HepG2 (cell line): ENCODE measurements around the gene RPL36AL. TPM values are rescaled to one million over a fixed set of nuclear protein-coding genes. Genes with fewer than 3 reads are reported as not detected.

ENCODE experiments used
- CENPT ChIP-seq: sonication (generic); formaldehyde crosslinking; IDR thresholded peaks from 2 replicates; pipeline ENCODE4 v1.8.0; 2022; ENCODE audit warnings: low read depth, mild to moderate bottlenecking, moderate library complexity, missing genetic modification reagents
- HMGXB3 ChIP-seq: sonication (generic); formaldehyde crosslinking; IDR thresholded peaks from 2 replicates; pipeline ENCODE4 v1.4.0; 2020; ENCODE audit warnings: missing genetic modification reagents, borderline replicate concordance
- IRF2 ChIP-seq: IDR thresholded peaks from 2 replicates; pipeline ENCODE4 v1.6.1; 2018; ENCODE audit warnings: missing genetic modification reagents, missing compliant biosample characterization
- NFYC ChIP-seq: IDR thresholded peaks from 2 replicates; pipeline ENCODE4 v1.6.1; 2016; ENCODE audit warnings: missing genetic modification reagents, missing compliant biosample characterization
- STAT5B ChIP-seq: sonication (generic); formaldehyde crosslinking; IDR thresholded peaks from 2 replicates; pipeline ENCODE4 v1.4.0; 2020; ENCODE audit warnings: missing genetic modification reagents
- TOPORS ChIP-seq: sonication (generic); formaldehyde crosslinking; IDR thresholded peaks from 2 replicates; pipeline ENCODE4 v1.8.0; 2023; ENCODE audit warnings: mild to moderate bottlenecking, missing genetic modification reagents
- ZHX2 ChIP-seq, 2 experiments: sonication (generic) in 1 of 2; formaldehyde crosslinking in 1 of 2; IDR thresholded peaks; 2 replicates each; pipeline versions ENCODE4 v1.6.1 to v1.9.0; 2014 to 2022; ENCODE audit warnings: antibody characterized with exemption in 1 of 2, borderline replicate concordance in 1 of 2, inconsistent platforms in 1 of 2, low read depth in 1 of 2, missing genetic modification reagents in 1 of 2
- ZNF234 ChIP-seq: sonication (generic); formaldehyde crosslinking; conservative IDR thresholded peaks from 2 replicates; pipeline ENCODE4 v1.5.1; 2020; ENCODE audit warnings: mild to moderate bottlenecking, missing genetic modification reagents
- ZNF660 ChIP-seq: sonication (generic); formaldehyde crosslinking; IDR thresholded peaks from 2 replicates; pipeline ENCODE4 v1.5.1; 2020; ENCODE audit warnings: mild to moderate bottlenecking, low read depth, missing genetic modification reagents, borderline replicate concordance
- ZNF788 ChIP-seq: sonication (generic); formaldehyde crosslinking; IDR thresholded peaks from 2 replicates; pipeline ENCODE4 v1.5.0; 2020; ENCODE audit warnings: mild to moderate bottlenecking, missing genetic modification reagents, borderline replicate concordance
- ZNF850 ChIP-seq: sonication (generic); formaldehyde crosslinking; conservative IDR thresholded peaks from 2 replicates; pipeline ENCODE4 v1.9.0; 2021; ENCODE audit warnings: mild to moderate bottlenecking, missing genetic modification reagents
- polyA plus RNA-seq, 8 experiments: library from polyadenylated mRNA; depleted of rRNA in 3 of 8; stranded (reverse) in 7 of 8; unstranded in 1 of 8; fragments of >200 nt; fragmentation: Illumina TruSeq in 4 of 8; extraction: Trizol in 4 of 8; gene quantifications; 2 replicates each; pipeline versions ENCODE4 v1.2.1 to v1.2.3, GENCODE V29; 2011 to 2016; ENCODE audit warnings: low read depth in 4 of 8, missing spikeins in 1 of 8, mixed read lengths in 1 of 8; ENCODE audit not compliant: insufficient read depth in 1 of 8
- total RNA-seq, 5 experiments: library from RNA; depleted of rRNA; stranded (reverse); fragments of >200 nt; fragmentation: Illumina TruSeq; extraction: Trizol; gene quantifications; 2 replicates each; pipeline ENCODE4 v1.2.3, GENCODE V29; 2016; ENCODE audit warnings: low read depth in 1 of 5
- TF ChIP-seq, protein P1 (sequence below): sonication (generic); formaldehyde crosslinking; IDR thresholded peaks from 2 replicates; pipeline ENCODE4 v1.4.0; 2020; ENCODE audit warnings: mild to moderate bottlenecking, low read depth, missing genetic modification reagents

Gene RPL36AL
- total and polyA plus RNA-seq, 2 of the 13 experiments (the other 11 are each of a cell fraction or from before 2014, with no cell fraction given), result 90.0 to 294 TPM

GRCh38 chr14:49586673-49587460, 33.6 kb downstream of the RPL36AL start (continued):
- TF ChIP-seq ZHX2 (IDR thresholded peaks at IDR 0.05; ENCODE audit: low read depth) (peak; percentile 9; the same call in 1 of the 2 replicates), ZHX2 (CRISPR knock-in tag; IDR thresholded peaks at IDR 0.05; ENCODE audit: borderline replicate concordance) (no peak), ZNF660 (CRISPR knock-in tag) (no peak), HMGXB3 (CRISPR knock-in tag) (no peak), STAT5B (no peak), NFYC (CRISPR knock-in tag) (no peak), CENPT (no peak), IRF2 (CRISPR knock-in tag) (0 out of 2 replicates have a peak, but pooled peaks have one; percentile 2), ZNF234 (CRISPR knock-in tag) (no peak), ZNF788 (CRISPR knock-in tag) (no peak), ZNF850 (CRISPR knock-in tag) (no peak), TOPORS (CRISPR knock-in tag) (no peak)
- TF ChIP-seq, protein P1, sequence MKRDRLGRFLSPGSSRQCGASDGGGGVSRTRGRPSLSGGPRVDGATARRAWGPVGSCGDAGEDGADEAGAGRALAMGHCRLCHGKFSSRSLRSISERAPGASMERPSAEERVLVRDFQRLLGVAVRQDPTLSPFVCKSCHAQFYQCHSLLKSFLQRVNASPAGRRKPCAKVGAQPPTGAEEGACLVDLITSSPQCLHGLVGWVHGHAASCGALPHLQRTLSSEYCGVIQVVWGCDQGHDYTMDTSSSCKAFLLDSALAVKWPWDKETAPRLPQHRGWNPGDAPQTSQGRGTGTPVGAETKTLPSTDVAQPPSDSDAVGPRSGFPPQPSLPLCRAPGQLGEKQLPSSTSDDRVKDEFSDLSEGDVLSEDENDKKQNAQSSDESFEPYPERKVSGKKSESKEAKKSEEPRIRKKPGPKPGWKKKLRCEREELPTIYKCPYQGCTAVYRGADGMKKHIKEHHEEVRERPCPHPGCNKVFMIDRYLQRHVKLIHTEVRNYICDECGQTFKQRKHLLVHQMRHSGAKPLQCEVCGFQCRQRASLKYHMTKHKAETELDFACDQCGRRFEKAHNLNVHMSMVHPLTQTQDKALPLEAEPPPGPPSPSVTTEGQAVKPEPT (CRISPR knock-in tag), result no peak
